Measurements from ENCODE around the gene KCTD16.

The KCTD16 gene

GRCh38 chr5:144390133-144390532 is 219.5 kb downstream of the KCTD16 start:
- TF ChIP-seq CTCF (conservative IDR thresholded peaks at IDR 0.05; ENCODE audit: low read depth, low read length) = peak; percentile 68
- DNase-seq (ENCODE audit: low read depth) = no peak

GRCh38 chr5:144391044-144391443 is 220.4 kb downstream of the KCTD16 start:
- TF ChIP-seq CTCF (conservative IDR thresholded peaks at IDR 0.05; ENCODE audit: low read depth, low read length) = no peak
- no peak overlapping the region for H3K4me3 ChIP-seq (ENCODE audit: low read length)
- no peak for DNase-seq (ENCODE audit: low read depth)

More at GRCh38 chr5:144390133-144390532, 219.5 kb downstream of the KCTD16 start:
- no peak overlapping the region for H3K4me3 ChIP-seq (ENCODE audit: low read length)

- no peak for TF ChIP-seq CTCF (conservative IDR thresholded peaks at IDR 0.05; ENCODE audit: low read depth, low read length)
- H3K4me3 ChIP-seq (ENCODE audit: low read length) = no peak overlapping the region
- DNase-seq (ENCODE audit: low read depth) = no peak
Observed at GRCh38 chr5:144393641-144394435, 223.2 kb downstream of the KCTD16 start.

- H3K4me3 ChIP-seq (ENCODE audit: low read length) = no peak overlapping the region
- no peak for DNase-seq (ENCODE audit: low read depth)
- TF ChIP-seq CTCF (conservative IDR thresholded peaks at IDR 0.05; ENCODE audit: low read depth, low read length) = no peak
Observed at GRCh38 chr5:144395704-144396103, 225.0 kb downstream of the KCTD16 start.

- H3K4me3 ChIP-seq (ENCODE audit: low read length) = no peak overlapping the region
- DNase-seq (ENCODE audit: low read depth) = no peak
Observed at GRCh38 chr5:144403058-144403457, 232.4 kb downstream of the KCTD16 start.

GRCh38 chr5:144403817-144404420 is 233.2 kb downstream of the KCTD16 start:
- H3K4me3 ChIP-seq (ENCODE audit: low read length) = no peak overlapping the region
- peak; percentile 19 for TF ChIP-seq CTCF (conservative IDR thresholded peaks at IDR 0.05; ENCODE audit: low read depth, low read length)
- no peak for DNase-seq (ENCODE audit: low read depth)

More at GRCh38 chr5:144403058-144403457, 232.4 kb downstream of the KCTD16 start:
- no peak for TF ChIP-seq CTCF (conservative IDR thresholded peaks at IDR 0.05; ENCODE audit: low read depth, low read length)

- H3K4me3 ChIP-seq (ENCODE audit: low read length) = no peak overlapping the region
- DNase-seq (ENCODE audit: low read depth) = no peak
- no peak for TF ChIP-seq CTCF (conservative IDR thresholded peaks at IDR 0.05; ENCODE audit: low read depth, low read length)
Observed at GRCh38 chr5:144404672-144405071, 234.0 kb downstream of the KCTD16 start.
